Body of pancreas (tissue), 4 donors: ENCODE measurements around the gene DNAJC1. TPM values are rescaled to one million over a fixed set of nuclear protein-coding genes. Genes with fewer than 3 reads are reported as not detected.
"Not testable (repeated sequence)": the region's sequence is repeated elsewhere in the genome, so short reads cannot be mapped to it uniquely, and the experiment has no call there.

Experiments
- ATAC-seq: fragments of 150-250 bp; one replicate; pipeline ENCODE4 v1.9.1; 2016
- DNase-seq, 4 donors: peaks; one replicate each; pipeline ENCODE4 v3.0.0-alpha.2; 2019
- H3K27ac ChIP-seq, 4 donors: fragments of 200-600 bp; sonication (generic); 1 replicate in 3 of 4; 2 replicates in 1 of 4; pipeline versions ENCODE4 v1.5.1 to v1.6.1; 2016 to 2019; ENCODE audit warnings: mild to moderate bottlenecking in 1 of 4, mixed read lengths in 1 of 4, moderate library complexity in 1 of 4
- H3K27me3 ChIP-seq, 2 donors: fragments of 200-600 bp; sonication (generic); one replicate each; pipeline ENCODE4 v1.6.0; 2016; ENCODE audit warnings: mild to moderate bottlenecking in 1 of 2
- H3K36me3 ChIP-seq, 2 donors: fragments of 200-600 bp; sonication (generic); replicated peaks in 1 of 2; 2 replicates each; pipeline ENCODE4 v1.5.1; 2016; ENCODE audit warnings: low read depth in 2 of 2; ENCODE audit not compliant: insufficient read depth in 1 of 2
- H3K4me1 ChIP-seq: fragments of 200-600 bp; sonication (generic); one replicate; pipeline ENCODE4 v1.6.0; 2016
- H3K4me3 ChIP-seq, 2 donors: fragments of 200-600 bp; sonication (generic); 1 replicate in 1 of 2; 2 replicates in 1 of 2; pipeline ENCODE4 v1.5.1; 2016 to 2019
- H3K9me3 ChIP-seq, 3 donors: fragments of 200-600 bp; sonication (generic); 1 replicate in 2 of 3; 2 replicates in 1 of 3; pipeline ENCODE4 v1.5.1; 2016
- CTCF ChIP-seq, 7 experiments: fragments of 450-650 bp in 4 of 7; fragments of 200-600 bp in 3 of 7; sonication (generic) in 3 of 7; IDR thresholded peaks; one replicate each; pipeline ENCODE4 v1.5.1; 2016 to 2019; ENCODE audit warnings: antibody characterized with exemption in 7 of 7
- POLR2A ChIP-seq, 3 donors: fragments of 450-650 bp; IDR thresholded peaks; one replicate each; pipeline ENCODE4 v1.6.1; 2016; ENCODE audit warnings: antibody characterized with exemption in 3 of 3, mild to moderate bottlenecking in 2 of 3
- WGBS, 2 donors: methylation state at CpG; one replicate each; pipeline ENCODE4 v1.1.5; 2017; 5-methylcytosine and 5-hydroxymethylcytosine counted together
- intact Hi-C: fragments of 100-400 bp; cut with DNase I; formaldehyde crosslinking; loops from one replicate; pipeline ENCODE4 v1.15.1; 2023
- total RNA-seq, 2 donors: library from RNA; depleted of rRNA; stranded (reverse); fragments of >200 nt; gene quantifications; one replicate each; pipeline ENCODE4 v1.1.0, GENCODE V29; 2016

DNAJC1 gene
- total RNA-seq, 2 donors from 2014 or later: 45.7 to 90.3 TPM

DNA sequence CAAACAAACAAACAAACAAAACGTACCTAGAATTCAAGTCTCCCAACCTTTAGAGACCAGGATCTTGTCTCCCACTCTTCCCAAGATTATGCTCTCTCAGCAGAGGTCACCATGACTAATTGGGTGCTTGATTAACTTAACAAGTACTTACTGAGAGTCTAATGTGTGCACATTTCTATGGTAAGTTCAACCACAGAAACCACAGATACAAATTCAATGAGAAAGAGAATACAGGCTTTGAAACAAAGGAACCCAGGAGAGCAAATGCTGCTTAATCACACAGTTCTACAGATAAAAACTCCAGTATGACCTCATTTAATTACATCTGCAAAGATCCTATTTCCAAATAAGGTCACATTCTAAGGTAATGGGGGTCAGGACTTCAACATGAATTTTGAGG lies 142.8 kb downstream of the DNAJC1 start:
- no peaks in the 10 kb centered on the region for H3K4me1 ChIP-seq
- H3K36me3 ChIP-seq: no peaks in the 10 kb centered on the region
- H3K27me3 ChIP-seq: no peaks in the 10 kb centered on the region
- H3K27ac ChIP-seq: no peak overlapping the region
- intact Hi-C loops: no loop called here
- ATAC-seq (no peak), DNase-seq (no peak)
- no peaks in the 10 kb centered on the region for H3K9me3 ChIP-seq
- TF ChIP-seq CTCF (IDR thresholded peaks at IDR 0.05) (no peak), POLR2A (IDR thresholded peaks at IDR 0.05) (no peak)
- no peak overlapping the region for H3K4me3 ChIP-seq
- 65 to 93% methylated on average over 1 of the region's 1 CpG for WGBS, 2 donors

DNA sequence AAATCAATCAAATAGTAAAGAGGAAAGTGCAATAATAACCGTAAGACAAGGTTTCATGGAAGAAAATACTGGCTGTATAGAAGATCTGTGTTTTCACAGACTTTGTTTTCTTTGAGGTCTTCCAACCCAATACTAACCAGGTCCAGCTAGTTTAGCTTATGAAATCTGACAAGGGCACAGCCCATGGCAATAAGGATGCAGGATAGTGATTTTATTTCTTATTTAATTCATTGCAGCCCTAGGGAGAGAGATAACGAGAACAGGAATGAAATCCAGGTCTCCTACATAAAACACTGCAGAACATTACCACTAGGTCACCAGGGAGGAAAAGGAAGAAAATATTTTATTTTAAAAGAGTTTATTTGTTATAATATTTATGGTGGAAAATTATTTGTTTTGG lies 145.1 kb downstream of the DNAJC1 start:
- H3K36me3 ChIP-seq: no peaks in the 10 kb centered on the region
- WGBS, 2 donors: 48 to 50% methylated on average over 2 of the region's 2 CpGs
- H3K9me3 ChIP-seq: no peaks in the 10 kb centered on the region
- intact Hi-C loops: no loop called here
- no peak overlapping the region for H3K4me3 ChIP-seq
- no peak for DNase-seq
- H3K27me3 ChIP-seq: no peaks in the 10 kb centered on the region
- ATAC-seq: no peak
- H3K4me1 ChIP-seq: no peaks in the 10 kb centered on the region
- no peak for TF ChIP-seq CTCF (IDR thresholded peaks at IDR 0.05)
- no peak for TF ChIP-seq POLR2A (IDR thresholded peaks at IDR 0.05)
- no peak overlapping the region for H3K27ac ChIP-seq

- Histone ChIP-seq H3K36me3 (no peaks in the 10 kb centered on the region), H3K27ac (no peak overlapping the region), H3K27me3 (no peaks in the 10 kb centered on the region), H3K4me3 (no peak overlapping the region), H3K4me1 (no peaks in the 10 kb centered on the region), H3K9me3 (peaks cover 0 to 4% (median 0%) of the 10 kb centered on the region in 3 donors)
- 95 to 96% methylated on average over 1 of the region's 1 CpG for WGBS, 2 donors
- DNase-seq: no peak
- TF ChIP-seq CTCF (IDR thresholded peaks at IDR 0.05) (no peak), POLR2A (IDR thresholded peaks at IDR 0.05) (no peak)
- no peak for ATAC-seq
- intact Hi-C loops: no loop called here
Measured at GRCh38 chr10:21849607-21850006, 153.9 kb downstream of the DNAJC1 start.

DNA sequence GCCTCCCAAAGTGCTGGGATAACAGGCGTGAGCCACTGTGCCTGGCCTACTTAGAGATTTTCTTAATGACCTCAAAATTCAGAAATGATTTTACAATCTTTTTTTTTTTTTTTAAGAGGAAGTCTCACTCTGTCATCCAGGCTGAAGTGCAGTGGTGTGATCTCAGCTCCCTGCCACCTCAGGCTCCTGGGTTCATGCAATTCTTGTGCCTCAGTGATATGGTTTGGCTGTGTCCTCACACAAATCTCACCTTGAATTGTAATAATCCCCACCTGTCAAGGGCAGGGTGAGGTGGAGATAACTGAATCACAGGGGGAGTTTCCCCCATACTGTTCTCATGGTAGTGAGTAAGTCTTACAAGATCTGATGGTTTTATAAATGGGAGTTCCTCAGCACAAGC lies 159.9 kb downstream of the DNAJC1 start:
- 86 to 100% methylated on average over 1 of the region's 1 CpG for WGBS, 2 donors
- Histone ChIP-seq H3K9me3 (no peaks in the 10 kb centered on the region), H3K27me3 (no peaks in the 10 kb centered on the region), H3K4me3 (no peak overlapping the region), H3K36me3 (no peaks in the 10 kb centered on the region), H3K27ac (no peak overlapping the region), H3K4me1 (no peaks in the 10 kb centered on the region)
- no peak for ATAC-seq
- intact Hi-C loops: no loop called here
- no peak for TF ChIP-seq CTCF (IDR thresholded peaks at IDR 0.05)
- TF ChIP-seq POLR2A (IDR thresholded peaks at IDR 0.05): no peak
- DNase-seq: no peak

- H3K27me3 ChIP-seq, ATAC-seq: not testable (repeated sequence)
- WGBS, 2 donors: 90 to 100% methylated on average over 1 to 2 of the region's 2 CpGs
Measured at GRCh38 chr10:21841273-21841672, 162.3 kb downstream of the DNAJC1 start.

GRCh38 chr10:21837487-21837886 lies 166.0 kb downstream of the DNAJC1 start:
- intact Hi-C loops, H3K4me1 ChIP-seq, H3K4me3 ChIP-seq, H3K9me3 ChIP-seq, H3K27ac ChIP-seq, H3K36me3 ChIP-seq, H3K27me3 ChIP-seq, ATAC-seq, DNase-seq: not testable (repeated sequence)
- WGBS, 2 donors: 98 to 100% methylated on average over 1 to 8 of the region's 29 CpGs

More at GRCh38 chr10:21841273-21841672, 162.3 kb downstream of the DNAJC1 start:
- H3K36me3 ChIP-seq, H3K4me3 ChIP-seq, intact Hi-C loops, DNase-seq, H3K27ac ChIP-seq, H3K4me1 ChIP-seq, H3K9me3 ChIP-seq: not testable (repeated sequence)

GRCh38 chr10:21834574-21834973 lies 169.0 kb downstream of the DNAJC1 start:
- DNase-seq, H3K27ac ChIP-seq, H3K4me1 ChIP-seq, H3K36me3 ChIP-seq, H3K4me3 ChIP-seq, intact Hi-C loops, H3K27me3 ChIP-seq, ATAC-seq: not testable (repeated sequence)
- peaks cover 0 to 12% (median 0%) of the 10 kb centered on the region in 3 donors for H3K9me3 ChIP-seq
- 86 to 98% methylated on average over 8 to 10 of the region's 10 CpGs for WGBS, 2 donors
